ENCODE data around the gene OR1N1. TPM values are rescaled to one million over a fixed set of nuclear protein-coding genes. Genes with fewer than 3 reads are reported as not detected.

Gene OR1N1
- total and polyA plus RNA-seq, 9 donors: not detected

DNA sequence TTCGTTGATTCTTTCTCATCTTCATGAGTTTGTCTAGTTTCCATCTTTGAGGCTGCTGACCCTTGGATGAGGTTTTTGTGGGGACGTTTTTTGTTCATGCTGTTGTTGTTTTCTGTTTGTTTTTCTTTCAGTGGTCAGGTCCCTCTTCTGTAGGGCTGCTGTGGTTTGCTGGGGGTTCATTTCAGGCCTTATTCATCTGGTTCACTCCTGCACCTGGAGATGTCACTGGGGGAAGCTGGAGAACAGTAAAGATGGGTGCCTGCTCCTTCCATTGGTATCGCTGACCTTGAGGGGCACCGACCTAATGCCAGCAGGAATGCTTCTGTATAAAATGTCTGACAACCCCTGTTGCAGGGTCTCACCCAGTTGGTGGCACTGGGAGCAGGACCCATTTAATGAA is 34.4 kb upstream of the OR1N1 start:
- no peaks in the 10 kb centered on the region for H3K27me3 ChIP-seq
- intact Hi-C loops (cut with DNase I): no loop called here
- no peak overlapping the region for H3K4me3 ChIP-seq
- no peaks in the 10 kb centered on the region for H3K9me3 ChIP-seq
- no peak for TF ChIP-seq EP300 (IDR thresholded peaks at IDR 0.05)
- TF ChIP-seq, protein P1, sequence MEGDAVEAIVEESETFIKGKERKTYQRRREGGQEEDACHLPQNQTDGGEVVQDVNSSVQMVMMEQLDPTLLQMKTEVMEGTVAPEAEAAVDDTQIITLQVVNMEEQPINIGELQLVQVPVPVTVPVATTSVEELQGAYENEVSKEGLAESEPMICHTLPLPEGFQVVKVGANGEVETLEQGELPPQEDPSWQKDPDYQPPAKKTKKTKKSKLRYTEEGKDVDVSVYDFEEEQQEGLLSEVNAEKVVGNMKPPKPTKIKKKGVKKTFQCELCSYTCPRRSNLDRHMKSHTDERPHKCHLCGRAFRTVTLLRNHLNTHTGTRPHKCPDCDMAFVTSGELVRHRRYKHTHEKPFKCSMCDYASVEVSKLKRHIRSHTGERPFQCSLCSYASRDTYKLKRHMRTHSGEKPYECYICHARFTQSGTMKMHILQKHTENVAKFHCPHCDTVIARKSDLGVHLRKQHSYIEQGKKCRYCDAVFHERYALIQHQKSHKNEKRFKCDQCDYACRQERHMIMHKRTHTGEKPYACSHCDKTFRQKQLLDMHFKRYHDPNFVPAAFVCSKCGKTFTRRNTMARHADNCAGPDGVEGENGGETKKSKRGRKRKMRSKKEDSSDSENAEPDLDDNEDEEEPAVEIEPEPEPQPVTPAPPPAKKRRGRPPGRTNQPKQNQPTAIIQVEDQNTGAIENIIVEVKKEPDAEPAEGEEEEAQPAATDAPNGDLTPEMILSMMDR (IDR thresholded peaks at IDR 0.05): no peak
- TF ChIP-seq POLR2A (IDR thresholded peaks at IDR 0.05): no peak
- DNase-seq: no peak
- H3K36me3 ChIP-seq: no peaks in the 10 kb centered on the region
- H3K4me1 ChIP-seq (ENCODE audit: insufficient read depth): no peaks in the 10 kb centered on the region
- H3K27ac ChIP-seq: no peak overlapping the region
- WGBS, 3 donors: 71 to 77% (median 74%) methylated on average over 4 of the region's 4 CpGs

DNA sequence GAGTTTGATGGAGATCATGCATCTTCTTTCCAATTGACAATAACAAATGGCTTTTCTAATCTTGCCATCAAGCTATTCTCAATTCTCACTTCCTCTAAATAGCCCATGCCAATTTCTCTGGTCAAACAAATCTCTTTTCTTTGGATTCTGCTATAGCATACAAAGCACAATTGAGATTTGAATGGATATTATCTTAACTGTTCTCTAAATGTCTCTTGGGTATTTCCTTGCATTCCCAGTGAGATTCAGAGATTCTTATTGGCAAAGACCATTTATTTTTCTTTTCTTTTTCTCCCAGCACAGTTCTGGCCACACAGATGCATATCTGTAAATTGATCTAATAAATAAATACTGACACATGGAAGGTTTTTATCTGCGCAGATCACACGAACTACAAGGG is 25.7 kb upstream of the OR1N1 start, which contains the start of gene OR1N2:
OR1N2 (plus strand) TSS at position 301 of the 400 bp plus-strand sequence. CDS start 100 bp downstream, outside the sequence.
- H3K27ac ChIP-seq: no peak within 1 kb of the TSS
- WGBS, 3 donors: 63 to 77% (median 69%) methylated on average over 2 of the region's 2 CpGs

DNA sequence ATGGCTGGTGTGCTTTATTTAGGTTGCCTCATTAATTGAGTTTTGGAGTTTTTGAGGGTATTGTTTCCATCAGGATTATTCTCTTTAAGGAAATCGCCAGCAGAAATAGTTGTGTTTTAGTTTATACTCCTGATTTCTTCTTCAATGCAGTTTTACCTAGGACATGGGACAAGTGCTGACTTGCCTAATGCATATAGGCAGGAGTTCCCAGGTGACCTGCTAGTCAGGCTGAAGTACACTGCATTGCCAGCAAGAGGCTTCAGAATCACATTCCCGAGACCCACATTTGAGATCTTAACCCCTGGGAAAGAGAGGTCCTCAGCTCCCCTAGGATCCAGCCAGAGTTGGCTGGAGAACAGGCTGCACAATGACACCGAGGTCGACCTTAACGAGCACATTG is 24.3 kb upstream of the OR1N1 start:
- no peak for DNase-seq
- intact Hi-C loops (cut with DNase I): no loop called here
- no peaks in the 10 kb centered on the region for H3K4me1 ChIP-seq (ENCODE audit: insufficient read depth)
- no peak overlapping the region for H3K4me3 ChIP-seq
- no peak overlapping the region for H3K27ac ChIP-seq
- no peaks in the 10 kb centered on the region for H3K27me3 ChIP-seq
- 71 to 82% (median 73%) methylated on average over 5 of the region's 5 CpGs for WGBS, 3 donors
- H3K9me3 ChIP-seq: no peaks in the 10 kb centered on the region
- TF ChIP-seq EP300 (IDR thresholded peaks at IDR 0.05) (no peak), POLR2A (IDR thresholded peaks at IDR 0.05) (no peak)
- TF ChIP-seq, protein P1 (IDR thresholded peaks at IDR 0.05): no peak
- no peaks in the 10 kb centered on the region for H3K36me3 ChIP-seq

More for the DNA sequence above, 25.7 kb upstream of the OR1N1 start, which contains the start of gene OR1N2:
- intact Hi-C loops (cut with DNase I): no loop called here
- H3K36me3 ChIP-seq: no peaks in the 10 kb centered on the region
- H3K9me3 ChIP-seq: no peaks in the 10 kb centered on the region
- H3K4me1 ChIP-seq (ENCODE audit: insufficient read depth): no peaks in the 10 kb centered on the region
- H3K4me3 ChIP-seq: no peak within 1 kb of the TSS
- H3K27me3 ChIP-seq: no peaks in the 10 kb centered on the region
- DNase-seq: no peak
- TF ChIP-seq EP300 (IDR thresholded peaks at IDR 0.05) (no peak), POLR2A (IDR thresholded peaks at IDR 0.05) (no peak)
- TF ChIP-seq, protein P1 (IDR thresholded peaks at IDR 0.05): no peak

DNA sequence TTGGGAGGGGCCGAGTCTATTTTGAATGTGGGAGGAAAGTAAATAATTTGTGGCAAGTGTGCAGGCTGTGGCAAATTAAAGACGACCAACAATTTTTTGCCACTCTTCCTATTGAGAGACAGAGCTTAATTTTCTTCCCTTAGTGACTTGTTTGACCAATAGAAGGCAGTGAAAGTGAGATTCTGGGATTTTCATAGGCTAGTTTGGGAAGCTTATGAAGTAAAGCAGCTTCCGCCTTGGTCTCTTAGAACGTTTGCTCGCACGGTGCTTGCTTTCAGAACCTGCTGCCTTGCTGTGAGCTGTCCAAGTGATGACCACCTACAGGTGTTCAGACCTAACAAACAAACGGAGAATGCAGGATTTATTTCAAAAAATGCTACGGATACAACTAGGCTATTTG is 19.1 kb upstream of the OR1N1 start:
- DNase-seq: no peak
- WGBS, 3 donors: 44 to 58% (median 53%) methylated on average over 8 of the region's 8 CpGs
- intact Hi-C loops (cut with DNase I): no loop called here
- H3K27ac ChIP-seq: no peak overlapping the region
- no peaks in the 10 kb centered on the region for H3K9me3 ChIP-seq
- no peaks in the 10 kb centered on the region for H3K36me3 ChIP-seq
- no peak overlapping the region for H3K4me3 ChIP-seq
- no peaks in the 10 kb centered on the region for H3K27me3 ChIP-seq
- TF ChIP-seq EP300 (IDR thresholded peaks at IDR 0.05) (no peak), POLR2A (IDR thresholded peaks at IDR 0.05) (no peak)
- TF ChIP-seq, protein P1 (IDR thresholded peaks at IDR 0.05): no peak
- H3K4me1 ChIP-seq (ENCODE audit: insufficient read depth): no peaks in the 10 kb centered on the region
